ENCODE data around the gene MCU.
A peak's percentile ranks its signal among the peaks of the same experiment; 100 is the strongest.

MCU gene

DNA sequence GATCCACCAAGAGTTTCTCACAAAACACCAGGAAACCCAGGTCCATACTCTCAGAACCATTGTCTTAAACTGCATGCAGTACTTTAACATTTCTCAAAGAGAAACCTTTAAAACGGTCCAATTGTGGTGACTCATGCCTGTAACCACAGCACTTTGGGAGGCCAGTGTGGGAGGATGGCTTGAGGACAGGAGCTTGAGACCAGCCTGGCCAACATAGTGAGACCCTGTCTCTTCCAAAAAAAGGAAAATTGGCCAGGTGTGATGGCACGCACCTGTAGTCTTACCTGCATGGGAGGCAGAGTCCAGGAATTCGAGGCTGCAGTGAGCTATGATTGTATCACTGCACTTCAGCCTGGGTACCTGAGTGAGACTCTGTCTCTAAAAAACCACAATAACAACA, 104.1 kb downstream of the MCU start:
- no peak for DNase-seq (ENCODE audit: insufficient read length, low spot score)
- no peak for FAIRE-seq

DNA sequence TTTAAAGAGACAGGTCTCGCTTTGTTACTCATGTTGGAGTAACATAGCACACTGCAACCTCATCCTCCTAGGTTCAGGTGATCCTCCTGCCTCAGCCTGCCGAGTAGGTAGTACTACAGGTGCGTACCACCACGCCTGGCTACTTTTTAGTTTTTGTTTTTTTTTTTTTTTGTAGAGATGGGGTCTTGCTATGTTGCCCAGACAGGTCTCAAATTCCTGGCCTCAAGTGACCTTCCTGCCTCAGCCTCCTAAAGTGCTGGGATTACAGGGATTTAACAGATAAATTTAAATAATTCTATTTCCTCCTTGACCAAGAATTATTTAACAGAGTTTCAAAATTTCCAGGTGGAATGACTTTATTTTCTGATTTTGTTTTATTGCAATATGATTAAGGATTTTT, 104.6 kb downstream of the MCU start:
- FAIRE-seq = no peak

DNA sequence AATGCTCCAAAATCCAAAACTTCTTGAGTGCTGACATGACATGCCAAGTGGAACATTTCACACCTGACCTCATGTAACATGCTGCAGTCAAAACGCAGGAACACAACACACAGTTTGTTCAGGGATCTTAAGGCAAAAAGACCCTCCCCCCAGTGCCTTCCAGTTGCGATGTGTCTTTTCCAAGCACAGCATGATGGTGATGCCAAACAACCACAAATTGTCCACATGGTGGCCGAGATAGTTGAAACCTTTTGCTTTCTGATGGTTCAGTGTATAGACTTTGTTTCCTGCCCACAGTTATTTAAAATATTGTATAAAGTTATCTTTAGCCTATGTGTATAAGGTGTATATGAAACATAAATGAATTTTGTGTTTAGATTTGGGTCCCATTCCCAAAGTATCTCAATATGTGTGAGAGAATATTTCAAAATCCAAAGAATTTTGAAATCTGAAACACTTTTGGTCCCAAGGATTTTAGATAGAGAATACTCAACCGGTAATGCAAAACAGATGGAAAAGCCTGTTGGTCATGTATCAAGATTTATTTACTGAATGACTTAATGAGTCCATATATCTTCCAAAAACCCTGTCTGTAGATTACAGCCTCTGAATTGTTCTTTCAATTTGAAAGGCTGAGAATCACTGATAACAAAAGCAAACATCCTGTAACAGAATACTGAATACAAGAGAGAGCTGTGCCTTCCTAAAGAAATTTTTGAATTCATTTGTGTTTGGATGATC, 108.2 kb downstream of the MCU start:
- peak; percentile 44 for DNase-seq (ENCODE audit: insufficient read length, low spot score)
- no peak for FAIRE-seq

More for the DNA sequence above, 104.6 kb downstream of the MCU start:
- DNase-seq (ENCODE audit: insufficient read length, low spot score) = no peak

DNA sequence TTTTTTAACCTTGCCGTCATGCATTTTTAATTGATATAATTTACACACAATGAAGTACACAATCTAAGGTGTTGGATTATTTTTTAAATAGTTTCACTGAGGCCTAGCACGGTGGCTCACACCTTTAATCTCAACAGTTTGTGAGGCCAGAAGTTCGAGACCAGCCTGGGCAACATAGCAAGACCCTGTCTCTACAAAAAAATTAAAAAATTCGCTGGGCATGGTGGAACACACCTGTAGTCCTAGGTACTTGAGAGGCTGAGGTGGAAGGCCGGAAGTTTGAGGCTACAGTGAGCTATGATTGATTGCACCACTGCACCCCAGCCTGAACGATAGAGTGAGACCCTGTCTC, 108.8 kb downstream of the MCU start:
- FAIRE-seq (no peak), DNase-seq (ENCODE audit: insufficient read length, low spot score) (no peak)

DNA sequence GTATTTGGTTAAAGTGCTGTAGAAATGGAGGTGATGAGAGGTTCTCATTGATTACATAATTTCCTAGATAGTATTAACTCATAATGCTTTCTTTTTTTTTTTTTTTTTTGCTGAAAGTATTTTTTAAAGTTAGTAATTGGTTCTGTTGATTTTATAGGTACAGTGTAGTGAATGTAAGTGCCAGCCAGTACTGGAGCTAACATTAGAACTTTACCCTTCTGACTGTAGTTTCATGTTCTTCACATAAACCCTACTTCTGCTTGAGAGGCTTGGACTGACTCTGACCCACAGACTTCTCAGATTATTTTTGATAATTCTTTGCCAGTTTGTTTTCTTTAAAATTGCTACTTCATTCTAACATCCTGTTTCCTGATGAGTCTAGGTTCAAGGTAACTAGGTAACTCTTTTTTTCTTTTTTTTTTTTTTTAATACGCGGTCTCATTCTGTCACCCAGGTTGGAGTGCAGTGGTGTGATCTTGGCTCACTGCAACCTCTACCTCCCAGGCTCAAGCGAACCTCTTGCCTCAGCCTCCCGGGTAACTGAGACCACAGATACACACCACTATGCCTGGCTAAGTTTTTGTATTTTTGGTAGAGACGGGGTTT, 109.4 kb downstream of the MCU start:
- no peak for FAIRE-seq
- no peak for DNase-seq (ENCODE audit: insufficient read length, low spot score)

DNA sequence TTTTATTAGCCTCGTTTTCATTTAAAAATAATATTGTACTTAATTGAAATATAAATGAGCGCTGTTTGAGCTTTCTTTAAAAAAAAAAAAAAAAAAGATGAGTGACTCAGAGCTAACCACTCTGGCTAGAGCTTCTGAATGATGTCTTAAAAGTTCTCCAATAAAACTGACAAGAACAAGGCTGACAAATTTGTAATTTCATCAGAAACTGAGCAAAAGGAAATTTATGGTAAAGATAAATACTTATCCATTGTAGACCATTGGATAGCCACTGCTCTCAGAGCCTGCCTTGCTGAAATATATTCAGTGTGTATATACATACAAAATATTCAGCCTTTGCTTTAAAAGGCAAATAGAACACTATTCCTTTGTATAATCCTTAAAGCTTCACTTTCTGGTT, 110.4 kb downstream of the MCU start:
- FAIRE-seq (no peak), DNase-seq (ENCODE audit: insufficient read length, low spot score) (peak; percentile 37)

DNA sequence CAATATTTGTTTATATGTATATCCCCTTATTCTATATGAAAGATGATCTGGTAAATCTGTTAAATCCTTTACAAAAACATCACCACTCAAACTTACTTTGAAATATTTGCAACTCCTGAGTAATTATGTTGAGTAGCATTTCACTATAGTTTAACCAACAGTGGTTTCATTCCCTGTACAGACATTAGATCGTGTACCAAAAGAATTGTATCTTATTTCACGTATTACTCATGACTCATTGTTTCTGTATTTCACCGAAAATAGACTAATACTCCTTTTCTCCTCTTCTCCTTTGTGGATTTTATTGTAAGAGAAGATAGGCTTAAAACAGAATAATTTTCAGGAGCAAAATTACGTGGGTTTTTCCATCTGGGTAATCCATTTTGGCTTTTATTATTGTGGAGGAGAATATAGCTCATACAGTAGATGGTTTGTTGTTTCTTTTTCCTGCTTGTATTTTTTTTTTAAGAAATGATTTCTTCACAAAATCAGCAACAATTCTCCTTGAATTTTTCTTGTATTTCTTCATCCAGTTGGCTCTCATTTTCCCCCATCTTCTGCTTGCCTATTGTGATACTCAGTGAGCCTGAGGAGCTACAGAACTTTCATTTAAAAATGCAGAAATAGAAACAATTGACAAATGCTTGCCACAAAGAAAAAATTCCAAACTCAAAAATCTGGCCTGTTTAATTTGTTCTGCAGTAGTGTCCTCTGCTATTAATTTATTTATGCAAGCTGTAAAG, 111.0 kb downstream of the MCU start:
- no peak for FAIRE-seq
- DNase-seq (ENCODE audit: insufficient read length, low spot score) = peak; percentile 53

DNA sequence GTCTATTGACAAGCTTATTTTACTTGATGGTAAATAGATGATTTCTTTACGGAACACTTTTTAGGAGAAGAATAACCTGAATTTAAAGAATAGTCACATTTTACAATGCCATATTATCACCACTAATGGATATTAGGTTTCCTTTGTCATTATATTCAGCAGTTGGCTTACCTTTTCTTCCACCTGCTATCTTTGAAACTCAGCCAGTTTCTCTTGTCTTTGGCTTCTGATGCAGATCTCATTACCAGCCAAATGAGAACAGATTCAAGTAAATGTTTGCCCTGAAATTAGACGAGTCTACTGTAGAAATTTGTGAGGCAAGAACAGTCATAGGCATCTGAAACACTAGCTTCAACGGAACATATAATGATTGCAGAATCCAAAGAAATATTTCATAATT, 116.1 kb downstream of the MCU start:
- FAIRE-seq = no peak
- DNase-seq (ENCODE audit: insufficient read length, low spot score) = no peak

DNA sequence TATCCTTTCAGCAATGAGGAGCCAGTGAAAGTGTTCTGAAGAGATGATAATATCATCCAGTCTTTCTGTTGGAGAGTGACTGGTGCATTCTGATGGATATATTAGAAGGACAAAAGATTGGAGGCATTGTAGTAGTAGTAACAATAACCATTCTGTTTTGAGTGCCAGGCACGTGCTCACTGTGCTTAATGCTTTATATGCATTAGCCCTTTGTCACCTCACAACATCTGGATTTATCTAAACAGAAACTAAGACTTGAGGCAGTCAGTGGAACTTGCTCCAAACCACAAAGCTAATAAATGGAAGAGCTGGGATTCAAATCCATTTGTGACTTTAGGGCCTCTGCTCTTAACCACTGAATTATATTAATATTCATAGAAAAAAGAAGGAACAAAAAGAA, 117.1 kb downstream of the MCU start:
- DNase-seq (ENCODE audit: insufficient read length, low spot score) (no peak), FAIRE-seq (no peak)

GRCh38 chr10:72810976-72811375, 119.0 kb downstream of the MCU start:
- DNase-seq (ENCODE audit: insufficient read length, low spot score) = no peak
- no peak for FAIRE-seq

DNA sequence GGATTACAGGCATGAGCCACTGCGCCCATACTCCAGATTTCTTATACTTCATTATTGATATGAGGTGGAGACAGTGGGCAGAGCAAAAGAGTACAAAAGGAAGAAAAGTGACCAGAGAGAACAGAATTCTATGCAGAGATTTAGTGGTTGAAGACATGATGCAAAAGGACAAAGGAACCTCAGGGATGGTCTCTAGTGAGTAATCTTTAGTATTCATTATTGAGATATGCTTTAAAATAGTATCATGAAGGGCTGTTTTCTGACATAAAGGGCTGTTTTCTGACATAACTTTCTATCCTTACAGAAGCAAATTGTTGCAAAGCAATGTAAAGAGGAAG, 120.4 kb downstream of the MCU start:
- DNase-seq (ENCODE audit: insufficient read length, low spot score) (no peak), FAIRE-seq (no peak)

DNA sequence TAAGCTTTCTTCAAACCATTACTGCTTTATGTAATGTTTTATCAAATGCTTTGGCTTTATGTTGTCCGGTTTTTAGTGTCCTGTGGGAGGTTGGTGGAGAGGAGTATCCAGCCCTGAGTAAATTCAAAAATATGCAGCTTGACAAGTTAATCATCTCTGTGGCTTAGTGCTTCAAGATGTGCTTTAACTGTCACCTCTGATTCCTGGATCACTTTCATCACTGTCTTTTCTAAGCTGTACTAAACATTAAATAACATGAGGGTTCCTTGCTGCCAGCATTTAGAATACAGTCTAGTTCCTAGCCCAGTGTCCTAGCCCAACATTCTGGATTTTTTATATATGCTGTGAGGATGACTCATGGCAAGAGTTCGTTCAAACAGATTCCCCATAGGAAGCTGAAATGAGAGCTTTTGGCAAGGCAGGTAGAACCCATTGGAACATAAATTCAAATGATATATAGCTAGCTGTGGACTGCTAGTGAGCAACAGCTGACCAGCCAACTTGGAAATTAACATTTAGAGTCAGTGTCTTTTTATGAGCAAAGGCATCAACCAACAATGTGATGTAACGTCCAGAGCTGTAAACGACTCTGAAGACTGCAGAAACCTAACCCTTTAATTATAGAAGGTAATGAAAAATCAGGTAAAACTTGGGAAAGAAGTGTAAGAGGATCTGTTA, 120.9 kb downstream of the MCU start:
- FAIRE-seq (no peak), DNase-seq (ENCODE audit: insufficient read length, low spot score) (peak; percentile 50)

- FAIRE-seq (no peak), DNase-seq (ENCODE audit: insufficient read length, low spot score) (no peak)
Measured at GRCh38 chr10:72814099-72814790, 122.3 kb downstream of the MCU start.

- DNase-seq (ENCODE audit: insufficient read length, low spot score) (no peak), FAIRE-seq (no peak)
Measured at GRCh38 chr10:72816565-72816964, 124.6 kb downstream of the MCU start.

GRCh38 chr10:72818076-72818475, 126.1 kb downstream of the MCU start:
- FAIRE-seq = no peak

GRCh38 chr10:72819053-72819452, 127.1 kb downstream of the MCU start:
- DNase-seq (ENCODE audit: insufficient read length, low spot score) (no peak), FAIRE-seq (no peak)

More at GRCh38 chr10:72818076-72818475, 126.1 kb downstream of the MCU start:
- DNase-seq (ENCODE audit: insufficient read length, low spot score) = no peak

DNA sequence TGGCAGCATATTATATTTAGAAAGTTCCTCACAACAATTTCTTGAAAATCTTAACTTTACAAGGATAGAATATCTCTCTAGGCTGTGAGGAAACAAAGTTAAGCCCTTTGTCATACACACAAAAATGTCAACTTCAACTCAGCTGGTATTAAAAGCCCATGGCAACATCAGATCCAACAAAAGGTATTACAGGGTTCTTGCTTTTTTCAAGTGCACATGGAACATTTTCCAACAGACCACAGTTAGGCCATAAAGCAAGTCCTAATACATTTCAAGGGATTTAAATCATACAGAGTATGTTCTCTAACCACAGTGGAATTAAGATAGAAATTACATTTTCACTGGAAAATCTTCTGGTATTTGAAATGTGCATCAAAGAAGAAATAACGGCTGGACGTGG, 129.7 kb downstream of the MCU start:
- FAIRE-seq = no peak
- DNase-seq (ENCODE audit: insufficient read length, low spot score) = no peak

DNA sequence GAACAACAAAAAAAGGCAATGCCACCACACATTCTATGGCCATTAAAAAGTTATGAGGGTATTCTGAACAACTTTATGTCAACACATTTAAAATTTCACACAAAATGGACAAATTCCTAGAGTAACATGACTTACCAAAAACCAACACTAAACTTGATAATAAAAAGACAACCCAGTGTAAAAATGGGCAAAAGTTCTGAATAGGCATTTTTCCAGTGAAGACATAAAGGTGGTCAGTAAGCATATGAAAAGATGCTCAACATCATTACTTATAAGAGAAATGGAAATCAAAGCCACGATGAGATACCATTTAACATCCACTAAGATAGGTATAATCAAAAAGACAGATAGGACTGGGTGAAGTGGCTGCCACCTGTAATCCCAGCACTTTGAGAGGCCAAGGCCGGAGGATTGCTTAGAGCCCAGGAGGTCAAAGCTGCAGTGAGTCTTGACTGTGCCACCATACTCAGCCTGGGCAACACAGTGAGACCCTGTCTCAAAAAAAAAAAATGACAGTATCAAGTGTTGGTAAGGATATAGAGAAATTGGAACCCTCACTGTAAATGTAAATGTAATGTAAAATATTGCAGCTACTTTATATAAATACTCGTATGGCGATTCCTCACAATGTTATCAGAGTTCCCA, 130.5 kb downstream of the MCU start:
- no peak for DNase-seq (ENCODE audit: insufficient read length, low spot score)
- FAIRE-seq = no peak

- DNase-seq (ENCODE audit: insufficient read length, low spot score) = no peak
- no peak for FAIRE-seq
Measured at GRCh38 chr10:72825163-72825562, 133.2 kb downstream of the MCU start.

GRCh38 chr10:72826346-72826745, 134.4 kb downstream of the MCU start:
- no peak for DNase-seq (ENCODE audit: insufficient read length, low spot score)

More at GRCh38 chr10:72826346-72826745, 134.4 kb downstream of the MCU start:
- FAIRE-seq = no peak
